K562 (cell line): ENCODE measurements around the gene ERF. TPM values are rescaled to one million over a fixed set of nuclear protein-coding genes. Genes with fewer than 3 reads are reported as not detected.

Experiments
- ATAC-seq: fragments of 200-7000 bp; cut with Tn5 transposase; 3 replicates; pipeline ENCODE4 v1.9.1; 2020; ENCODE audit warnings: moderate library complexity
- BruUV-seq: library from RNA; stranded (reverse); fragments of 400-500 nt; replicated peaks from 2 replicates; lab custom pipeline; 2021; lab: Mats Ljungman, UMichigan
- CTCF ChIA-PET: fragments of 300-600 bp; formaldehyde crosslinking; extraction: SDS; loops from one replicate; lab custom pipeline; 2021; ENCODE audit warnings: low intra/inter-chr PET ratio; lab: Yijun Ruan, JAX
- POLR2A ChIA-PET: fragments of 300-600, 350-650 bp; sonication (Branson Sonifier 250); formaldehyde crosslinking; extraction: SDS; loops from one replicate; lab custom pipeline; 2021; ENCODE audit warnings: antibody characterized with exemption, inconsistent platforms; lab: Yijun Ruan, JAX
- DNase-seq, 4 experiments: peaks; one replicate each; pipeline versions ENCODE4 v3.0.0 to v3.0.0-alpha.2; 2011 to 2018; ENCODE audit warnings: low spot score in 3 of 4, mixed read lengths in 3 of 4; ENCODE audit errors: extremely low read depth in 1 of 4
- FAIRE-seq: peaks from 2 replicates; lab custom pipeline; 2011; peaks lifted over from hg19 to GRCh38; lab: Jason Lieb, UNC
- H2AFZ ChIP-seq: 2 replicates; pipeline ENCODE4 v1.6.0; 2011; ENCODE audit warnings: low read depth, low read length, control low read depth, inconsistent platforms
- H3K27ac ChIP-seq: fragments of 200-600 bp; 3 replicates; pipeline ENCODE4 v1.8.0; 2011; ENCODE audit warnings: low read depth, mild to moderate bottlenecking, control low read depth, inconsistent platforms, low read length, moderate library complexity, mixed read lengths; ENCODE audit errors: extremely low read depth
- H3K27me3 ChIP-seq, 2 experiments: fragments of 300-600 bp in 1 of 2; 2 replicates in 1 of 2; 3 replicates in 1 of 2; pipeline versions ENCODE4 v1.6.0 to v1.8.0; 2011; ENCODE audit warnings: inconsistent platforms in 2 of 2, low read length in 2 of 2, mild to moderate bottlenecking in 1 of 2, mixed read lengths in 1 of 2, moderate library complexity in 1 of 2; ENCODE audit not compliant: control insufficient read depth in 2 of 2, insufficient read depth in 2 of 2
- H3K36me3 ChIP-seq: fragments of 300-600 bp; 3 replicates; pipeline ENCODE4 v1.8.0; 2011; ENCODE audit warnings: mild to moderate bottlenecking, low read length, inconsistent platforms; ENCODE audit not compliant: control insufficient read depth, insufficient read depth
- H3K4me1 ChIP-seq, 2 experiments: fragments of 200-600 bp in 1 of 2; replicated peaks in 1 of 2; 2 replicates in 1 of 2; 3 replicates in 1 of 2; pipeline versions ENCODE4 v1.5.1 to v1.8.0; 2011; ENCODE audit warnings: inconsistent platforms in 2 of 2, low read length in 2 of 2, mild to moderate bottlenecking in 1 of 2, mixed read lengths in 1 of 2, moderate library complexity in 1 of 2; ENCODE audit not compliant: control insufficient read depth in 2 of 2, insufficient read depth in 2 of 2
- H3K4me2 ChIP-seq: 2 replicates; pipeline ENCODE4 v1.6.1; 2011; ENCODE audit warnings: low read length, control low read depth, inconsistent platforms, mixed read lengths; ENCODE audit not compliant: insufficient read depth
- H3K4me3 ChIP-seq: fragments of 200-600 bp; sonication (generic), shearing (Covaris generic); 2 replicates; pipeline ENCODE4 v1.5.1; 2016; ENCODE audit warnings: control low read depth, inconsistent platforms
- H3K79me2 ChIP-seq: fragments of 200-600 bp; 3 replicates; pipeline ENCODE4 v1.8.0; 2011; ENCODE audit warnings: low read length, inconsistent platforms; ENCODE audit not compliant: control insufficient read depth, insufficient read depth
- H3K9ac ChIP-seq, 2 experiments: 2 replicates each; pipeline versions ENCODE4 v1.6.0 to v1.6.1; 2011; ENCODE audit warnings: low read depth in 2 of 2, low read length in 2 of 2, control low read depth in 1 of 2, inconsistent platforms in 1 of 2, mild to moderate bottlenecking in 1 of 2, mixed read lengths in 1 of 2; ENCODE audit not compliant: insufficient read depth in 1 of 2
- H3K9me1 ChIP-seq: one replicate; pipeline ENCODE4 v1.6.0; 2011; ENCODE audit warnings: inconsistent platforms, mild to moderate bottlenecking, low read length, moderate library complexity; ENCODE audit not compliant: control insufficient read depth, insufficient read depth
- H3K9me3 ChIP-seq: replicated peaks from 2 replicates; pipeline ENCODE4 v1.5.1; 2011; ENCODE audit warnings: low read depth, low read length, inconsistent platforms; ENCODE audit not compliant: control insufficient read depth, insufficient read depth
- H4K20me1 ChIP-seq: replicated peaks from 2 replicates; pipeline ENCODE4 v1.6.1; 2011; ENCODE audit warnings: low read length, inconsistent platforms, mixed read lengths; ENCODE audit not compliant: control insufficient read depth, insufficient read depth
- ATF1 ChIP-seq, 2 experiments: fragments of 450-650 bp in 1 of 2; IDR thresholded peaks; 2 replicates each; pipeline ENCODE4 v1.6.1; 2016; ENCODE audit warnings: missing compliant biosample characterization in 1 of 2, missing genetic modification characterization in 1 of 2
- BACH1 ChIP-seq: fragments of 200-800 bp; sonication (Bioruptor generic); IDR thresholded peaks from 2 replicates; pipeline ENCODE4 v1.6.1; 2016; ENCODE audit warnings: missing genetic modification characterization, missing compliant biosample characterization
- CBX5 ChIP-seq: IDR thresholded peaks from 2 replicates; pipeline ENCODE4 v1.6.1; 2014; ENCODE audit warnings: low read depth, borderline replicate concordance
- FOXK2 ChIP-seq, 2 experiments: fragments of 450-650 bp; IDR thresholded peaks in 1 of 2; conservative IDR thresholded peaks in 1 of 2; 2 replicates each; pipeline ENCODE4 v1.6.1; 2016; ENCODE audit warnings: low read depth in 2 of 2, mild to moderate bottlenecking in 1 of 2
- FUS ChIP-seq: fragments of 200-400 bp; formaldehyde crosslinking; optimal IDR thresholded peaks from 2 replicates; pipeline ENCODE3; 2017; ENCODE audit warnings: low read depth, low read length
- KLF6 ChIP-seq: fragments of 250-450 bp; sonication (Bioruptor Pico); IDR thresholded peaks from 2 replicates; pipeline ENCODE4 v1.4.0; 2020; ENCODE audit warnings: mild to moderate bottlenecking, moderate library complexity, borderline replicate concordance
- LEF1 ChIP-seq: fragments of 450-650 bp; IDR thresholded peaks from 2 replicates; pipeline ENCODE4 v1.6.1; 2016; ENCODE audit warnings: mild to moderate bottlenecking
- NEUROD1 ChIP-seq: fragments of 150-350 bp; IDR thresholded peaks from 2 replicates; pipeline ENCODE4 v1.6.1; 2014; ENCODE audit warnings: borderline replicate concordance, low read length, low read depth; ENCODE audit not compliant: partially characterized antibody
- POLR2A ChIP-seq: fragments of 450-650 bp; conservative IDR thresholded peaks from 2 replicates; pipeline ENCODE4 v1.6.1; 2016
- SIRT6 ChIP-seq: IDR thresholded peaks from one replicate; pipeline ENCODE4 v1.6.1; 2012; ENCODE audit warnings: low read depth, mild to moderate bottlenecking, control low read depth, inconsistent platforms, low read length, moderate library complexity
- XRCC5 ChIP-seq: fragments of 200-400 bp; formaldehyde crosslinking; IDR thresholded peaks from 2 replicates; pipeline ENCODE4 v1.6.1; 2017; ENCODE audit warnings: low read depth, mild to moderate bottlenecking, low read length
- ZBED1 ChIP-seq: IDR thresholded peaks from 2 replicates; pipeline ENCODE4 v1.6.1; 2014
- ZBTB11 ChIP-seq, 3 experiments: fragments of 200-800 bp in 1 of 3; fragments of 250-450 bp in 1 of 3; fragments of 450-650 bp in 1 of 3; sonication (Bioruptor Pico) in 1 of 3; sonication (Bioruptor generic) in 1 of 3; formaldehyde crosslinking in 1 of 3; IDR thresholded peaks; 2 replicates each; pipeline versions ENCODE4 v1.6.1 to v1.8.0; 2016 to 2022; ENCODE audit warnings: mild to moderate bottlenecking in 2 of 3, missing genetic modification characterization in 2 of 3, missing compliant biosample characterization in 1 of 3, moderate library complexity in 1 of 3
- WGBS: fragments of 100-300 bp; shearing (Covaris generic); methylation state at CpG from one replicate; pipeline ENCODE4 v1.1.6; 2016; ENCODE audit warnings: low coverage, mixed read lengths; ENCODE audit not compliant: insufficient coverage; ENCODE audit errors: missing lambda C conversion rate; 5-methylcytosine and 5-hydroxymethylcytosine counted together
- in situ Hi-C: fragments of 300-500 bp; cut with MboI; formaldehyde crosslinking; loops from 4 replicates; pipeline ENCODE4 v1.15.0; 2018; ENCODE audit warnings: inconsistent platforms, mixed read lengths
- intact Hi-C: fragments of 100-400 bp; cut with micrococcal nuclease; formaldehyde crosslinking; loops from 2 replicates; pipeline ENCODE4 v1.14.2; 2022
- polyA plus RNA-seq, 8 experiments: library from polyadenylated mRNA; depleted of rRNA in 4 of 8; stranded (reverse) in 5 of 8; unstranded in 3 of 8; fragments of >200 nt; fragmentation: Nextera tagmentation in 2 of 8; fragmentation: Illumina TruSeq in 1 of 8; extraction: Ambion mirVana in 2 of 8; extraction: Trizol in 1 of 8; gene quantifications; 2 replicates each; pipeline versions ENCODE4 v1.2.1 to v1.2.3, GENCODE V29; 2011 to 2014; ENCODE audit warnings: inconsistent platforms in 1 of 8, missing spikeins in 1 of 8
- total RNA-seq, 7 experiments: library from RNA; depleted of rRNA in 6 of 7; stranded (reverse); fragments of >200 nt in 6 of 7; fragmentation: Illumina TruSeq in 2 of 7; extraction: Trizol in 2 of 7; gene quantifications; 2 replicates each; pipeline versions ENCODE4 v1.2.1 to v1.2.3, GENCODE V29; 2011 to 2021; ENCODE audit warnings: low replicate concordance in 1 of 7
- TF ChIP-seq, protein P1 (sequence below): fragments of 200-800 bp; sonication (Bioruptor generic); IDR thresholded peaks from 2 replicates; pipeline ENCODE4 v1.6.1; 2017; ENCODE audit warnings: missing genetic modification characterization, missing compliant biosample characterization
- TF ChIP-seq, protein P2 (sequence below), 2 experiments: fragments of 250-450 bp in 1 of 2; fragments of 450-650 bp in 1 of 2; sonication (Bioruptor Pico) in 1 of 2; IDR thresholded peaks; 2 replicates each; pipeline versions ENCODE4 v1.6.1 to v1.8.0; 2016 to 2021; ENCODE audit warnings: mild to moderate bottlenecking in 2 of 2, moderate library complexity in 2 of 2, missing compliant biosample characterization in 1 of 2, missing genetic modification characterization in 1 of 2

The ERF gene
- total and polyA plus RNA-seq, 9 of the 15 experiments (the other 6 are each of a cell fraction or from before 2014, with no cell fraction given) = 0.03 to 75.4 (median 27.0) TPM

DNA sequence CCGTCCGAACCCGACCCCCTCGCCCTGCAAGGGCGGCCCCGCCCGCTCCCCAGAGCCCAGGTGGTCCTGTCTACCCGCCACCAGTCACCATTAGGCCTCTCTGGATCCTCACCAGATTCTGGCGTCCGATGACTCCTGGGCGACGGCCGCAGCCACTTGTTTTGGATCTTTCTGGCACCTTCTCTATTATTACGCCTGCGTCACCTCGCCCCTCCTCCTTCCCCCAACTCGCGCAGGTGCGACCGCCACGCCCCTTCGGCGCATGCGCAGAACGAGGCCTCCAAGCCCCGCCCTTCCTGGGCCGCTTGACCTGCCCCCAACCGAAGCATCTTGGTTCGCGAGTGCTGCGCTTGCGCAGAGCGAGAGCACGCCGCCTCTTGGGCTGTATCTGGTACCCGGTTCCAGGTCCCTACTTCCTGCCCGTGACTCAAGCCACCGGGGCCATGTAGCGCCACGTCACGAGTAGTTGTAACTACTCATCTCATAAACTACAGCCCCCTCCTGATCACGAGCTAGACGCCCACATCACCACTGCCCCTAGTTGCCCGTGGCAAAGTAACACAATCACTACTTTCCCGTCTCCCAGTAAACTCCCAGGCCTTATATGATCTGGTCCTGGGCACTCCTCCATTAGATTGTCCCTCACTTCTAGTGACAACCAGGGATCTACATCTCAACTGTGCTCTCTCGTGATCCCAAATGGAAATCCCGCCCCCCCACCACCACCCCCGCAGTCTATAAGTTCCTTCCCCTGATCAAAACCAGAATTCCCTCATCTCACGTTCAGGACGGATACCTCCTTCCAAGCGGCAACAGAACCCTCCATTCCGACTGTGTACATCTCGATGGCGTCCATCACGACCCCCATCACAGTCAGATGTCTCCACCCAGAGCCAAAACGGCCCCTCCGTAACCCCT lies 37.1 kb downstream of the ERF start, which contains the start of gene DEDD2:
DEDD2 (minus strand) TSS at position 158 of the 918 bp plus-strand sequence. CDS start 670 bp downstream, outside the sequence.
- FAIRE-seq = peak; percentile 97
- peaks cover 46% of the 10 kb centered on the region for H3K36me3 ChIP-seq
- peak; percentile 90 to 99 (median 94) for DNase-seq
- H3K27ac ChIP-seq = peak within 1 kb of the TSS; percentile 91
- peaks cover 95% of the 10 kb centered on the region for H3K79me2 ChIP-seq
- peaks cover 6% of the 10 kb centered on the region for H3K9me1 ChIP-seq
- intact Hi-C loops = no loop called here
- BruUV-seq = no TSS peak
- no peaks in the 10 kb centered on the region for H3K9me3 ChIP-seq
- peak within 1 kb of the TSS; percentile 89 to 96 for H3K9ac ChIP-seq
- peak within 1 kb of the TSS; percentile 82 for H3K4me3 ChIP-seq
- 3% methylated on average over 56 of the region's 57 CpGs for WGBS
- POLR2A ChIA-PET = interaction anchor here (0.6 to 3.6 kb wide), 7 partner anchors 12 to 169 kb away, joined by 3 to 28 read pairs (median 4); partner anchors contain the start of gene GSK3A
- peaks cover 30 to 55% of the 10 kb centered on the region in 2 experiments for H3K4me1 ChIP-seq
- H3K4me2 ChIP-seq = peak within 1 kb of the TSS; percentile 96
- H2AFZ ChIP-seq = peak within 1 kb of the TSS; percentile 89
- CTCF ChIA-PET = no interaction called here
- in situ Hi-C loops = no loop called here
- H4K20me1 ChIP-seq = peaks cover 16% of the 10 kb centered on the region
- ATAC-seq = peak; percentile 77
- no peaks in the 10 kb centered on the region for H3K27me3 ChIP-seq
- TF ChIP-seq SIRT6 (no peak), NEUROD1 (peak; percentile 57), ZBTB11 (CRISPR knock-in tag; IDR thresholded peaks at IDR 0.05) (0 out of 6 replicates have a peak, but pooled peaks of 1 of the 3 experiments have one; percentile 27), POLR2A (peak; percentile 76), LEF1 (peak; percentile 46; the same call in 1 of the 2 replicates), KLF6 (CRISPR knock-in tag) (0 out of 2 replicates have a peak, but pooled peaks have one; percentile 37), BACH1 (tag) (no peak), ATF1 (CRISPR knock-in tag; IDR thresholded peaks at IDR 0.05) (no peak), ATF1 (tag; IDR thresholded peaks at IDR 0.05) (peak; percentile 91), FOXK2 (conservative IDR thresholded peaks at IDR 0.05 in 1 of 2, IDR thresholded peaks at IDR 0.05 in 1 of 2; ENCODE audit: low read depth in 2 of 2) (peak in 1 of 2 experiments; percentile 59; a peak in 2 of 4 replicates), CBX5 (no peak), FUS (no peak), XRCC5 (0 out of 2 replicates have a peak, but pooled peaks have one; percentile 8), ZBED1 (peak; percentile 63; the same call in 1 of the 2 replicates)
- TF ChIP-seq, protein P1, sequence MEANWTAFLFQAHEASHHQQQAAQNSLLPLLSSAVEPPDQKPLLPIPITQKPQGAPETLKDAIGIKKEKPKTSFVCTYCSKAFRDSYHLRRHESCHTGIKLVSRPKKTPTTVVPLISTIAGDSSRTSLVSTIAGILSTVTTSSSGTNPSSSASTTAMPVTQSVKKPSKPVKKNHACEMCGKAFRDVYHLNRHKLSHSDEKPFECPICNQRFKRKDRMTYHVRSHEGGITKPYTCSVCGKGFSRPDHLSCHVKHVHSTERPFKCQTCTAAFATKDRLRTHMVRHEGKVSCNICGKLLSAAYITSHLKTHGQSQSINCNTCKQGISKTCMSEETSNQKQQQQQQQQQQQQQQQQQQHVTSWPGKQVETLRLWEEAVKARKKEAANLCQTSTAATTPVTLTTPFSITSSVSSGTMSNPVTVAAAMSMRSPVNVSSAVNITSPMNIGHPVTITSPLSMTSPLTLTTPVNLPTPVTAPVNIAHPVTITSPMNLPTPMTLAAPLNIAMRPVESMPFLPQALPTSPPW (CRISPR knock-in tag) = peak; percentile 93
- TF ChIP-seq, protein P2, sequence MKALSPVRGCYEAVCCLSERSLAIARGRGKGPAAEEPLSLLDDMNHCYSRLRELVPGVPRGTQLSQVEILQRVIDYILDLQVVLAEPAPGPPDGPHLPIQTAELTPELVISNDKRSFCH (CRISPR knock-in tag; IDR thresholded peaks at IDR 0.05) = no peak
- TF ChIP-seq, protein P2 (tag; IDR thresholded peaks at IDR 0.05) = no peak
